GM21367 (cell line): ENCODE measurements around the gene INF2.

ENCODE experiments used
- ATAC-seq: cut with Tn5 transposase; IDR thresholded peaks from one replicate; pipeline ENCODE4 v1.9.1; 2021; ENCODE audit not compliant: unreplicated experiment

The INF2 gene

GRCh38 chr14:104732931-104733681 is 43.7 kb downstream of the INF2 start:
- ATAC-seq, result no peak

- no peak for ATAC-seq
Observed at GRCh38 chr14:104734051-104734587, 44.7 kb downstream of the INF2 start.

GRCh38 chr14:104734601-104734990 is 45.2 kb downstream of the INF2 start:
- no peak for ATAC-seq

GRCh38 chr14:104734991-104735779 is 45.8 kb downstream of the INF2 start:
- no peak for ATAC-seq

- ATAC-seq, result no peak
Observed at GRCh38 chr14:104735830-104736642, 46.6 kb downstream of the INF2 start.

GRCh38 chr14:104738375-104739019 is 49.1 kb downstream of the INF2 start:
- no peak for ATAC-seq

GRCh38 chr14:104739026-104739425 is 49.6 kb downstream of the INF2 start:
- no peak for ATAC-seq

GRCh38 chr14:104739546-104740516 is 50.4 kb downstream of the INF2 start:
- no peak for ATAC-seq

- ATAC-seq, result no peak
Observed at GRCh38 chr14:104741108-104741802, 51.8 kb downstream of the INF2 start.

- no peak for ATAC-seq
Observed at GRCh38 chr14:104741803-104742251, 52.4 kb downstream of the INF2 start.

GRCh38 chr14:104742586-104743455 is 53.4 kb downstream of the INF2 start:
- ATAC-seq, result no peak

GRCh38 chr14:104743461-104744380 is 54.3 kb downstream of the INF2 start:
- no peak for ATAC-seq

GRCh38 chr14:104744484-104744883 is 55.1 kb downstream of the INF2 start:
- no peak for ATAC-seq

- no peak for ATAC-seq
Observed at GRCh38 chr14:104745431-104745830, 56.0 kb downstream of the INF2 start.

GRCh38 chr14:104746071-104746545 is 56.7 kb downstream of the INF2 start:
- no peak for ATAC-seq

- no peak for ATAC-seq
Observed at GRCh38 chr14:104746934-104747481, 57.6 kb downstream of the INF2 start.
